GM23338 (cell line): ENCODE measurements around the gene HNF1A. TPM values are rescaled to one million over a fixed set of nuclear protein-coding genes. Genes with fewer than 3 reads are reported as not detected.

Experiments
- ATAC-seq: fragments of 200-7000 bp; cut with Tn5 transposase; 3 replicates; pipeline ENCODE4 v1.9.1; 2020
- DNase-seq: peaks from one replicate; pipeline ENCODE4 v3.0.0-alpha.2; 2015; ENCODE audit warnings: low spot score
- H2AFZ ChIP-seq: fragments of 200-600 bp; sonication (generic); 2 replicates; pipeline ENCODE4 v1.8.0; 2016; ENCODE audit warnings: antibody characterized with exemption, mild to moderate bottlenecking, moderate library complexity
- H3F3A ChIP-seq: fragments of 200-600 bp; sonication (generic); replicated peaks from 2 replicates; pipeline ENCODE4 v1.8.0; 2017; ENCODE audit warnings: antibody characterized with exemption, mixed run types, low read depth
- H3K27ac ChIP-seq: fragments of 200-600 bp; sonication (generic); 2 replicates; pipeline ENCODE4 v1.6.1; 2016; ENCODE audit warnings: low read depth
- H3K27me3 ChIP-seq: fragments of 200-600 bp; sonication (generic); 2 replicates; pipeline ENCODE4 v1.8.0; 2016; ENCODE audit warnings: mild to moderate bottlenecking, mixed run types, moderate library complexity; ENCODE audit not compliant: insufficient read depth
- H3K36me3 ChIP-seq: fragments of 200-600 bp; sonication (generic); 2 replicates; pipeline ENCODE4 v1.8.0; 2016; ENCODE audit warnings: mild to moderate bottlenecking; ENCODE audit not compliant: insufficient read depth
- H3K4me1 ChIP-seq: fragments of 200-600 bp; sonication (generic); 2 replicates; pipeline ENCODE4 v1.8.0; 2016; ENCODE audit warnings: mild to moderate bottlenecking, moderate library complexity; ENCODE audit not compliant: insufficient read depth
- H3K4me2 ChIP-seq: fragments of 200-600 bp; sonication (generic); 2 replicates; pipeline ENCODE4 v1.7.1; 2017; ENCODE audit warnings: mixed run types
- H3K4me3 ChIP-seq: fragments of 200-600 bp; sonication (generic); 2 replicates; pipeline ENCODE4 v1.6.1; 2016; ENCODE audit warnings: mixed run types
- H3K79me2 ChIP-seq: fragments of 200-600 bp; sonication (generic); replicated peaks from 2 replicates; pipeline ENCODE4 v1.8.0; 2017; ENCODE audit warnings: mild to moderate bottlenecking; ENCODE audit not compliant: insufficient read depth
- H3K9me2 ChIP-seq: fragments of 200-600 bp; sonication (generic); 2 replicates; pipeline ENCODE4 v1.8.0; 2017; ENCODE audit not compliant: insufficient read depth
- H4K20me1 ChIP-seq: fragments of 200-600 bp; sonication (generic); replicated peaks from 2 replicates; pipeline ENCODE4 v1.8.0; 2017; ENCODE audit warnings: mild to moderate bottlenecking; ENCODE audit not compliant: insufficient read depth
- H3K27ac Mint-ChIP-seq: 2 replicates; pipeline ENCODE4 v1.8.0; 2020; ENCODE audit warnings: inconsistent platforms, mild to moderate bottlenecking, moderate library complexity, mixed read lengths
- H3K27me3 Mint-ChIP-seq: 3 replicates; pipeline ENCODE4 v1.8.0; 2022; ENCODE audit warnings: low read depth, mild to moderate bottlenecking, moderate library complexity, mixed read lengths, inconsistent platforms; ENCODE audit not compliant: insufficient read depth, poor library complexity
- H3K36me3 Mint-ChIP-seq: 3 replicates; pipeline ENCODE4 v1.8.0; 2021; ENCODE audit warnings: low read depth, mild to moderate bottlenecking, inconsistent platforms, moderate library complexity, mixed read lengths
- H3K4me1 Mint-ChIP-seq: 3 replicates; pipeline ENCODE4 v1.8.0; 2020; ENCODE audit warnings: mild to moderate bottlenecking, inconsistent platforms, mixed read lengths
- H3K4me3 Mint-ChIP-seq: 3 replicates; pipeline ENCODE4 v1.8.0; 2021; ENCODE audit warnings: moderate library complexity, mild to moderate bottlenecking, inconsistent platforms, mixed read lengths
- H3K9me3 Mint-ChIP-seq: 3 replicates; pipeline ENCODE4 v1.8.0; 2020; ENCODE audit warnings: moderate library complexity, mild to moderate bottlenecking, inconsistent platforms, mixed read lengths
- CREB1 ChIP-seq: fragments of 250-450 bp; sonication (Bioruptor Pico); IDR thresholded peaks from 2 replicates; pipeline ENCODE4 v1.5.0; 2020; ENCODE audit warnings: low read depth, mild to moderate bottlenecking, moderate library complexity
- CTCF ChIP-seq, 2 experiments: fragments of 200-600 bp in 1 of 2; sonication (generic) in 1 of 2; conservative IDR thresholded peaks; 2 replicates each; pipeline versions ENCODE4 v1.5.1 to v1.6.1; 2016 to 2017; ENCODE audit warnings: antibody characterized with exemption in 2 of 2, low read depth in 2 of 2, mild to moderate bottlenecking in 2 of 2, moderate library complexity in 1 of 2
- ETS1 ChIP-seq: IDR thresholded peaks from 2 replicates; pipeline ENCODE4 v1.6.1; 2016; ENCODE audit warnings: antibody characterized with exemption
- EZH2 ChIP-seq: fragments of 200-600 bp; sonication (generic); IDR thresholded peaks from one replicate; pipeline ENCODE4 v1.8.0; 2017; ENCODE audit warnings: antibody characterized with exemption, mild to moderate bottlenecking, low read depth; ENCODE audit not compliant: unreplicated experiment
- JUNB ChIP-seq: IDR thresholded peaks from one replicate; pipeline ENCODE4 v1.6.1; 2016; ENCODE audit warnings: antibody characterized with exemption; ENCODE audit not compliant: unreplicated experiment
- NANOG ChIP-seq: IDR thresholded peaks from 2 replicates; pipeline ENCODE4 v1.6.1; 2016; ENCODE audit warnings: antibody characterized with exemption, borderline replicate concordance
- POLR2AphosphoS5 ChIP-seq: IDR thresholded peaks from 2 replicates; pipeline ENCODE4 v1.6.1; 2016; ENCODE audit warnings: antibody characterized with exemption, low read depth
- REST ChIP-seq: IDR thresholded peaks from one replicate; pipeline ENCODE4 v1.6.1; 2018; ENCODE audit warnings: antibody characterized with exemption; ENCODE audit not compliant: unreplicated experiment
- STAT1 ChIP-seq: IDR thresholded peaks from one replicate; pipeline ENCODE4 v1.6.1; 2016; ENCODE audit warnings: antibody characterized with exemption; ENCODE audit not compliant: unreplicated experiment
- ZNF114 ChIP-seq: fragments of 250-450 bp; sonication (Bioruptor Pico); IDR thresholded peaks from 2 replicates; pipeline ENCODE4 v1.5.0; 2020; ENCODE audit warnings: mild to moderate bottlenecking, moderate library complexity
- ZNF331 ChIP-seq: fragments of 250-450 bp; sonication (Bioruptor Pico); IDR thresholded peaks from 2 replicates; pipeline ENCODE4 v1.5.0; 2020; ENCODE audit warnings: low read depth, mild to moderate bottlenecking, moderate library complexity
- polyA plus RNA-seq: library from polyadenylated mRNA; unstranded; fragments of >200 nt; fragmentation: Nextera tagmentation; extraction: Ambion mirVana; gene quantifications from 2 replicates; pipeline ENCODE4 v1.2.1, GENCODE V29; 2016
- total RNA-seq: library from RNA; depleted of rRNA; stranded (reverse); fragments of >200 nt; shearing (Covaris generic); gene quantifications from 2 replicates; pipeline ENCODE4 v1.2.3, GENCODE V29; 2014

Gene HNF1A
- total and polyA plus RNA-seq, 2 experiments from 2014 or later: 0.11 TPM; not detected in 1

- Histone ChIP-seq H3K27ac (no peak overlapping the region), H4K20me1 (no peaks in the 10 kb centered on the region), H3K36me3 (no peaks in the 10 kb centered on the region), H3K4me2 (no peak overlapping the region), H3K4me1 (no peaks in the 10 kb centered on the region), H3K27me3 (no peaks in the 10 kb centered on the region), H3K4me3 (no peak overlapping the region), H3K9me2 (no peaks in the 10 kb centered on the region), H3F3A (no peaks in the 10 kb centered on the region), H3K79me2 (no peaks in the 10 kb centered on the region), H2AFZ (no peak overlapping the region)
- no peaks in the 10 kb centered on the region for H3K9me3 Mint-ChIP-seq
- DNase-seq: no peak
- H3K4me3 Mint-ChIP-seq: no peak overlapping the region
- no peak for ATAC-seq
- H3K4me1 Mint-ChIP-seq: peaks cover 5% of the 10 kb centered on the region; the same call in 2 of the 3 replicates
- H3K36me3 Mint-ChIP-seq: no peaks in the 10 kb centered on the region
- H3K27ac Mint-ChIP-seq: no peak overlapping the region
- TF ChIP-seq STAT1 (no peak), POLR2AphosphoS5 (no peak), ETS1 (no peak), CTCF (conservative IDR thresholded peaks at IDR 0.05; ENCODE audit: low read depth in 2 of 2) (no peak), JUNB (no peak)
- no peaks in the 10 kb centered on the region for H3K27me3 Mint-ChIP-seq
Measured at GRCh38 chr12:120941412-120941811, 36.9 kb upstream of the HNF1A start.

GRCh38 chr12:120941846-120942405, 36.4 kb upstream of the HNF1A start:
- no peak overlapping the region for H3K4me3 Mint-ChIP-seq
- H3K4me3 ChIP-seq: no peak overlapping the region
- no peaks in the 10 kb centered on the region for H4K20me1 ChIP-seq
- H3K27ac Mint-ChIP-seq: no peak overlapping the region
- no peak overlapping the region for H2AFZ ChIP-seq
- no peaks in the 10 kb centered on the region for H3K4me1 ChIP-seq
- no peaks in the 10 kb centered on the region for H3K27me3 Mint-ChIP-seq
- H3K4me1 Mint-ChIP-seq: peaks cover 5% of the 10 kb centered on the region; the same call in 2 of the 3 replicates
- no peaks in the 10 kb centered on the region for H3K36me3 ChIP-seq
- no peak overlapping the region for H3K27ac ChIP-seq
- H3K27me3 ChIP-seq: no peaks in the 10 kb centered on the region
- H3K9me3 Mint-ChIP-seq: no peaks in the 10 kb centered on the region
- H3K4me2 ChIP-seq: no peak overlapping the region
- ATAC-seq (no peak), DNase-seq (no peak)
- no peaks in the 10 kb centered on the region for H3K79me2 ChIP-seq
- no peaks in the 10 kb centered on the region for H3F3A ChIP-seq
- no peaks in the 10 kb centered on the region for H3K36me3 Mint-ChIP-seq
- H3K9me2 ChIP-seq: no peaks in the 10 kb centered on the region
- TF ChIP-seq ZNF114 (CRISPR knock-in tag) (no peak), STAT1 (no peak), ETS1 (no peak), EZH2 (no peak), NANOG (no peak), REST (no peak), POLR2AphosphoS5 (no peak), CREB1 (no peak), CTCF (conservative IDR thresholded peaks at IDR 0.05; ENCODE audit: low read depth in 2 of 2) (no peak), ZNF331 (CRISPR knock-in tag) (no peak)
